ENCODE results near the gene SGPP2. TPM values are rescaled to one million over a fixed set of nuclear protein-coding genes. Genes with fewer than 3 reads are reported as not detected.

Gene SGPP2
- total RNA-seq, result under 1 TPM in 3 of 4 donors, not detected in 1; 0.06 to 0.29 (median 0.19) TPM
- under 1 TPM in 2 of 3 donors, not detected in 1; 0.06 to 0.10 TPM for polyA plus RNA-seq
- long read RNA-seq, donor 1, result 0 reads
- long read RNA-seq, donor 2, result 0 reads

GRCh38 chr2:222424276-222424728, at the start of gene SGPP2:
Gene SGPP2 (plus strand): TSS chr2:222424543. CDS start chr2:222424603, 60 bp downstream.
- intact Hi-C loops (cut with DNase I), result no loop called here
- WGBS, 3 donors, result 0 to 1% (median 1%) methylated on average over 16 to 61 of the region's 61 CpGs
- Histone ChIP-seq H3K4me3 (peak within 1 kb of the TSS; percentile 68), H3K9me3 (no peaks in the 10 kb centered on the region), H3K36me3 (ENCODE audit: insufficient read depth in 1 of 2, low read depth in 1 of 2) (no peaks in the 10 kb centered on the region), H3K27me3 (ENCODE audit: insufficient read depth in 3 of 3, low read length in 2 of 3) (peaks cover 0 to 32% (median 8%) of the 10 kb centered on the region in 3 donors), H3K4me1 (no peaks in the 10 kb centered on the region), H3K27ac (no peak within 1 kb of the TSS)
- no peak for TF ChIP-seq CTCF (IDR thresholded peaks at IDR 0.05)
- ATAC-seq, result peak in 2 of 4 donors; percentile 35 to 38
- DNase-seq, result no peak

- Histone ChIP-seq H3K36me3 (ENCODE audit: insufficient read depth in 1 of 2, low read depth in 1 of 2) (no peaks in the 10 kb centered on the region), H3K27me3 (ENCODE audit: insufficient read depth in 3 of 3, low read length in 2 of 3) (no peaks in the 10 kb centered on the region), H3K27ac (no peak overlapping the region), H3K9me3 (no peaks in the 10 kb centered on the region), H3K4me1 (no peaks in the 10 kb centered on the region), H3K4me3 (no peak overlapping the region)
- no peak for ATAC-seq
- no peak for DNase-seq
- WGBS, 3 donors, result 81 to 95% (median 92%) methylated on average over 1 of the region's 1 CpG
- no peak for TF ChIP-seq CTCF (IDR thresholded peaks at IDR 0.05)
- intact Hi-C loops (cut with DNase I), result no loop called here
Measured at GRCh38 chr2:222375798-222376197, 48.5 kb upstream of the SGPP2 start.

GRCh38 chr2:222380456-222380855, 43.9 kb upstream of the SGPP2 start:
- intact Hi-C loops (cut with DNase I), result no loop called here
- no peak for TF ChIP-seq CTCF (IDR thresholded peaks at IDR 0.05)
- no peaks in the 10 kb centered on the region for H3K27me3 ChIP-seq (ENCODE audit: insufficient read depth in 3 of 3, low read length in 2 of 3)
- no peak overlapping the region for H3K27ac ChIP-seq
- H3K9me3 ChIP-seq, result no peaks in the 10 kb centered on the region
- no peak for DNase-seq
- H3K4me1 ChIP-seq, result no peaks in the 10 kb centered on the region
- H3K4me3 ChIP-seq, result no peak overlapping the region
- 83 to 87% (median 84%) methylated on average over 2 of the region's 2 CpGs for WGBS, 3 donors
- no peaks in the 10 kb centered on the region for H3K36me3 ChIP-seq (ENCODE audit: insufficient read depth in 1 of 2, low read depth in 1 of 2)
- ATAC-seq, result no peak

- no peaks in the 10 kb centered on the region for H3K36me3 ChIP-seq (ENCODE audit: insufficient read depth in 1 of 2, low read depth in 1 of 2)
- H3K4me1 ChIP-seq, result no peaks in the 10 kb centered on the region
- H3K4me3 ChIP-seq, result no peak overlapping the region
- TF ChIP-seq CTCF (IDR thresholded peaks at IDR 0.05), result no peak
- ATAC-seq (no peak), DNase-seq (no peak)
- WGBS, 3 donors, result 73 to 78% (median 77%) methylated on average over 3 of the region's 3 CpGs
- intact Hi-C loops (cut with DNase I), result no loop called here
- peaks cover 0 to 2% (median 0%) of the 10 kb centered on the region in 3 donors for H3K27me3 ChIP-seq (ENCODE audit: insufficient read depth in 3 of 3, low read length in 2 of 3)
- no peak overlapping the region for H3K27ac ChIP-seq
- H3K9me3 ChIP-seq, result no peaks in the 10 kb centered on the region
Measured at GRCh38 chr2:222381566-222381965, 42.8 kb upstream of the SGPP2 start.

- no peak for TF ChIP-seq CTCF (IDR thresholded peaks at IDR 0.05)
- ATAC-seq (no peak), DNase-seq (no peak)
- 73 to 80% (median 78%) methylated on average over 4 of the region's 4 CpGs for WGBS, 3 donors
- Histone ChIP-seq H3K9me3 (no peaks in the 10 kb centered on the region), H3K4me3 (no peak overlapping the region), H3K36me3 (ENCODE audit: insufficient read depth in 1 of 2, low read depth in 1 of 2) (no peaks in the 10 kb centered on the region), H3K27me3 (ENCODE audit: insufficient read depth in 3 of 3, low read length in 2 of 3) (peaks cover 0 to 2% (median 0%) of the 10 kb centered on the region in 3 donors), H3K4me1 (no peaks in the 10 kb centered on the region), H3K27ac (no peak overlapping the region)
- intact Hi-C loops (cut with DNase I), result no loop called here
Measured at GRCh38 chr2:222383255-222383654, 41.1 kb upstream of the SGPP2 start.

Measured in psoas muscle (tissue), 8 donors.